ENCODE results near the gene PIGT. TPM values are rescaled to one million over a fixed set of nuclear protein-coding genes. Genes with fewer than 3 reads are reported as not detected.

PIGT gene
- polyA plus RNA-seq, 3 donors = 49.2 to 87.6 (median 59.7) TPM

DNA sequence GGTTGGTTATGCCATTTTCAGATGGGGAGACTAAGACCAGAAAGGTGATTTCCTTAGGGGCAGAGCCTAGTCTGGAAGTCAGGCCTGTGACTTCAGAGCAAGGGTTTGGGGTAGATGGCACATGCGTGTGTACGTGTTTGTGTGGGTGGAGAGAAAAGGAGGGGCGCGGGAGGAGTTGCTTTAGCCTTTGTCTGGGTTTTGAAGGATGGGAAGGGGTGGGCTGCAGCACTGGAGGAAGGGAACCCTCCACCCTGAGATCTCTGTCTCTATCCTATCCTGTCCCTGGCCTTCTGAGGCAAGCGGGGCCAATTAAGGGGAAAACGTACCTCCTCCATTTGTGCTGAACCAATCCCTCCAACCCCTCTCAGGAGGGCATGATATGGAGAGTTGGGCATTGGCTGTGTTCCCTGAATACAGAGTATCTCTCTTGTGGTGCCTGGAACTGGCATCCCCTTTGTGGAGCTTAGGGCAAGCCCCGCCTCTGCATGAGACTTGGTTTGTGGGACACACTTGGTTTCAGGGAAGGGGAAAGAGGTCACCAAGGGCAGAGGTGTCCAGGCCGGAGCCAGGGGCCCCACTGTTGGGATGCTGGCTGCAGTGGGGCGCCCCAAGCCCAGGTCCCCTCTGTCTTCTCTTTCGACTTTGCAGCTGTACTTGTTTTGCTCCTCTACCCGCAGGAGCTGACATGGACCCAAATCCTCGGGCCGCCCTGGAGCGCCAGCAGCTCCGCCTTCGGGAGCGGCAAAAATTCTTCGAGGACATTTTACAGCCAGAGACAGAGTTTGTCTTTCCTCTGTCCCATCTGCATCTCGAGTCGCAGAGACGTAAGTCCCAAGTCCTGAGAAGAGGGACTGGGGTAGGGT, 7.9 kb upstream of the PIGT start, which contains the start of gene DBNDD2:
DBNDD2 (plus strand) TSS at position 507 of the 863 bp plus-strand sequence; CDS start at position 686, 179 bp downstream.
- TF ChIP-seq, protein P1, sequence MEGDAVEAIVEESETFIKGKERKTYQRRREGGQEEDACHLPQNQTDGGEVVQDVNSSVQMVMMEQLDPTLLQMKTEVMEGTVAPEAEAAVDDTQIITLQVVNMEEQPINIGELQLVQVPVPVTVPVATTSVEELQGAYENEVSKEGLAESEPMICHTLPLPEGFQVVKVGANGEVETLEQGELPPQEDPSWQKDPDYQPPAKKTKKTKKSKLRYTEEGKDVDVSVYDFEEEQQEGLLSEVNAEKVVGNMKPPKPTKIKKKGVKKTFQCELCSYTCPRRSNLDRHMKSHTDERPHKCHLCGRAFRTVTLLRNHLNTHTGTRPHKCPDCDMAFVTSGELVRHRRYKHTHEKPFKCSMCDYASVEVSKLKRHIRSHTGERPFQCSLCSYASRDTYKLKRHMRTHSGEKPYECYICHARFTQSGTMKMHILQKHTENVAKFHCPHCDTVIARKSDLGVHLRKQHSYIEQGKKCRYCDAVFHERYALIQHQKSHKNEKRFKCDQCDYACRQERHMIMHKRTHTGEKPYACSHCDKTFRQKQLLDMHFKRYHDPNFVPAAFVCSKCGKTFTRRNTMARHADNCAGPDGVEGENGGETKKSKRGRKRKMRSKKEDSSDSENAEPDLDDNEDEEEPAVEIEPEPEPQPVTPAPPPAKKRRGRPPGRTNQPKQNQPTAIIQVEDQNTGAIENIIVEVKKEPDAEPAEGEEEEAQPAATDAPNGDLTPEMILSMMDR (IDR thresholded peaks at IDR 0.05) = no peak
- Mint-ChIP-seq H3K4me1 (peaks cover 30% of the 10 kb centered on the region), H3K27ac (peak within 1 kb of the TSS in 3 of 7 donors; percentile 36 to 83 (median 69)), H3K36me3 (peaks cover 6 to 23% of the 10 kb centered on the region in 2 donors), H3K9me3 (peaks cover 0 to 12% (median 9%) of the 10 kb centered on the region in 7 donors), H3K4me3 (peak within 1 kb of the TSS; percentile 85 to 93), H3K27me3 (ENCODE audit: low read depth in 3 of 3) (peaks cover 33 to 51% (median 38%) of the 10 kb centered on the region in 3 donors)
- peaks cover 23 to 37% of the 10 kb centered on the region in 2 donors for H3K27me3 ChIP-seq (ENCODE audit: control insufficient read depth in 2 of 2, insufficient read depth in 2 of 2, low read length in 2 of 2)
- peak within 1 kb of the TSS; percentile 97 for H3K4me2 ChIP-seq (replicated peaks; ENCODE audit: extremely low read depth, low read length, poor library complexity, severe bottlenecking)
- peaks cover 28 to 38% of the 10 kb centered on the region in 2 donors for H3K4me1 ChIP-seq (ENCODE audit: control insufficient read depth in 1 of 2, insufficient read depth in 2 of 2, low read length in 2 of 2)
- peaks cover 0 to 6% of the 10 kb centered on the region in 2 donors for H3K36me3 ChIP-seq (replicated peaks in 1 of 2; ENCODE audit: control insufficient read depth in 1 of 2, insufficient read depth in 2 of 2, low read length in 2 of 2)
- H3K27ac ChIP-seq (ENCODE audit: low read depth in 1 of 2, low read length in 2 of 2) = no peak within 1 kb of the TSS
- DNase-seq = no peak
- H3K79me2 ChIP-seq (ENCODE audit: insufficient read depth, low read length) = no peaks in the 10 kb centered on the region
- intact Hi-C loops (cut with micrococcal nuclease) = loop anchor here in 1 of 2 donors (5.0 kb wide), 1 partner anchor 36 kb away; no protein-coding TSS in a partner anchor
- peak within 1 kb of the TSS; percentile 65 to 85 (median 73) for H3K4me3 ChIP-seq (replicated peaks in 1 of 3; ENCODE audit: low read depth in 2 of 3, low read length in 3 of 3)
- H4K20me1 ChIP-seq (ENCODE audit: insufficient read depth, low read length) = peaks cover 5% of the 10 kb centered on the region
- peak within 1 kb of the TSS; percentile 92 for H2AFZ ChIP-seq (ENCODE audit: insufficient read depth, low read depth, low read length, poor library complexity, severe bottlenecking)
- peak within 1 kb of the TSS; percentile 63 for H3K9ac ChIP-seq (ENCODE audit: insufficient read depth, low read length, poor library complexity, severe bottlenecking)
- H3K9me3 ChIP-seq (replicated peaks in 1 of 2; ENCODE audit: control insufficient read depth in 1 of 2, insufficient read depth in 1 of 2, low read length in 2 of 2) = peaks cover 0 to 10% of the 10 kb centered on the region in 2 donors
- 92% methylated on average over 17 of the region's 21 CpGs for WGBS (ENCODE audit: insufficient coverage)

DNA sequence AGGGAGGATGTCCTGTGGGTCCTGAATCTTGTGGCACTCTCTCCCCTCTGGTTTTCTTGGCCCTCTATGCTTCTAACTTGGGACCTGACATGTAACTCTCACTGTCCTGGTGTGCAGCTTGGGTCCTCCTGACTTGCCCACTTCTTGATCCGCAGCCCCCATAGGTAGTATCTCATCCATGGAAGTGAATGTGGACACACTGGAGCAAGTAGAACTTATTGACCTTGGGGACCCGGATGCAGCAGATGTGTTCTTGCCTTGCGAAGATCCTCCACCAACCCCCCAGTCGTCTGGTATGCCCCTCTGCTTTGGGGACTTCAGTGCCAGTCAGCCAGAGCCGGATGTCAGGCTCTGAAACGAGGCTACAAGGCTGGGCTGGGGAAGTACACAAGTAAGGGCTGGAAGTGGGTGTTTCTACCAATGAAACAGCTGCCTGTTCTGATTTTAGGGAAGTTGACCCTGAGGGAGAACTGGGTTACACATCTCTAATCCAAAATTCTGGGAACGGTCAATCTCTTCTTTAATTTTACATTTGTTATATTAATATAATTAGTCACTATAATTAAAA, 7.2 kb upstream of the PIGT start:
- 6% methylated on average over 4 of the region's 7 CpGs for WGBS (ENCODE audit: insufficient coverage)
- no peak overlapping the region for H2AFZ ChIP-seq (ENCODE audit: insufficient read depth, low read depth, low read length, poor library complexity, severe bottlenecking)
- peak overlapping the region in 1 of 3 experiments; percentile 21 for H3K4me3 ChIP-seq (replicated peaks in 1 of 3; ENCODE audit: low read depth in 2 of 3, low read length in 3 of 3)
- peak overlapping the region; percentile 26 for H3K4me2 ChIP-seq (replicated peaks; ENCODE audit: extremely low read depth, low read length, poor library complexity, severe bottlenecking)
- peaks cover 5% of the 10 kb centered on the region for H4K20me1 ChIP-seq (ENCODE audit: insufficient read depth, low read length)
- no peak overlapping the region for H3K27ac ChIP-seq (ENCODE audit: low read depth in 1 of 2, low read length in 2 of 2)
- H3K36me3 ChIP-seq (replicated peaks in 1 of 2; ENCODE audit: control insufficient read depth in 1 of 2, insufficient read depth in 2 of 2, low read length in 2 of 2) = peaks cover 0 to 6% of the 10 kb centered on the region in 2 donors
- peaks cover 28 to 38% of the 10 kb centered on the region in 2 donors for H3K4me1 ChIP-seq (ENCODE audit: control insufficient read depth in 1 of 2, insufficient read depth in 2 of 2, low read length in 2 of 2)
- Mint-ChIP-seq H3K4me3 (peak overlapping the region in 1 of 2 donors; percentile 65), H3K9me3 (peaks cover 0 to 12% (median 9%) of the 10 kb centered on the region in 7 donors), H3K4me1 (peaks cover 30% of the 10 kb centered on the region), H3K36me3 (peaks cover 6 to 20% of the 10 kb centered on the region in 2 donors), H3K27ac (peak overlapping the region in 2 of 7 donors; percentile 36 to 83), H3K27me3 (ENCODE audit: low read depth in 3 of 3) (peaks cover 33 to 44% (median 34%) of the 10 kb centered on the region in 3 donors)
- TF ChIP-seq, protein P1 (IDR thresholded peaks at IDR 0.05) = no peak
- H3K79me2 ChIP-seq (ENCODE audit: insufficient read depth, low read length) = no peaks in the 10 kb centered on the region
- intact Hi-C loops (cut with micrococcal nuclease) = loop anchor here in 1 of 2 donors (5.0 kb wide), 1 partner anchor 36 kb away; no protein-coding TSS in a partner anchor
- peaks cover 23 to 37% of the 10 kb centered on the region in 2 donors for H3K27me3 ChIP-seq (ENCODE audit: control insufficient read depth in 2 of 2, insufficient read depth in 2 of 2, low read length in 2 of 2)
- no peak overlapping the region for H3K9ac ChIP-seq (ENCODE audit: insufficient read depth, low read length, poor library complexity, severe bottlenecking)
- H3K9me3 ChIP-seq (replicated peaks in 1 of 2; ENCODE audit: control insufficient read depth in 1 of 2, insufficient read depth in 1 of 2, low read length in 2 of 2) = peaks cover 0 to 10% of the 10 kb centered on the region in 2 donors
- peak; percentile 60 to 84 (median 71) for DNase-seq
